Liver (tissue), 9 donors: ENCODE data around the gene RPL35. TPM values are rescaled to one million over a fixed set of nuclear protein-coding genes. Genes with fewer than 3 reads are reported as not detected.
A peak's percentile ranks its signal among the peaks of the same experiment; 100 is the strongest.

Experiments
- DNase-seq: peaks from one replicate; pipeline ENCODE4 v3.0.0-alpha.2; 2017; ENCODE audit warnings: low spot score
- H3K27ac ChIP-seq, 2 donors: one replicate each; pipeline ENCODE4 v1.7.0; 2013; ENCODE audit warnings: inconsistent platforms in 2 of 2, low read length in 2 of 2, control low read depth in 1 of 2, low read depth in 1 of 2, mild to moderate bottlenecking in 1 of 2
- H3K27me3 ChIP-seq, 4 donors: one replicate each; pipeline versions ENCODE4 v1.6.1 to v1.7.0; 2013; ENCODE audit warnings: low read length in 3 of 4, inconsistent platforms in 1 of 4, mild to moderate bottlenecking in 1 of 4, moderate library complexity in 1 of 4; ENCODE audit not compliant: control insufficient read depth in 4 of 4, insufficient read depth in 4 of 4
- H3K36me3 ChIP-seq, 4 donors: one replicate each; pipeline versions ENCODE4 v1.6.1 to v1.7.0; 2013; ENCODE audit warnings: low read length in 3 of 4, mild to moderate bottlenecking in 3 of 4, low read depth in 1 of 4, moderate library complexity in 1 of 4; ENCODE audit not compliant: control insufficient read depth in 4 of 4, insufficient read depth in 3 of 4
- H3K4me1 ChIP-seq, 4 donors: one replicate each; pipeline versions ENCODE4 v1.6.1 to v1.7.0; 2013; ENCODE audit warnings: low read length in 3 of 4, mild to moderate bottlenecking in 3 of 4, moderate library complexity in 1 of 4; ENCODE audit not compliant: control insufficient read depth in 4 of 4, insufficient read depth in 4 of 4
- H3K4me3 ChIP-seq, 3 donors: one replicate each; pipeline versions ENCODE4 v1.6.1 to v1.7.0; 2013; ENCODE audit warnings: low read length in 3 of 3, control low read depth in 1 of 3, low read depth in 1 of 3, mild to moderate bottlenecking in 1 of 3
- H3K9ac ChIP-seq, 2 donors: one replicate each; pipeline ENCODE4 v1.7.0; 2013; ENCODE audit warnings: low read length in 2 of 2, mild to moderate bottlenecking in 2 of 2, moderate library complexity in 2 of 2, control low read depth in 1 of 2, low read depth in 1 of 2
- H3K9me3 ChIP-seq, 4 donors: one replicate each; pipeline versions ENCODE4 v1.6.1 to v1.7.0; 2013; ENCODE audit warnings: low read length in 3 of 4; ENCODE audit not compliant: control insufficient read depth in 4 of 4
- EGR1 ChIP-seq, 2 donors: IDR thresholded peaks; 2 replicates each; pipeline ENCODE4 v1.6.1; 2016 to 2018; ENCODE audit warnings: antibody characterized with exemption in 2 of 2, low read depth in 2 of 2
- FOXA1 ChIP-seq: IDR thresholded peaks from 2 replicates; pipeline ENCODE4 v1.6.1; 2016; ENCODE audit warnings: antibody characterized with exemption
- FOXA2 ChIP-seq: IDR thresholded peaks from 2 replicates; pipeline ENCODE4 v1.6.1; 2016; ENCODE audit warnings: antibody characterized with exemption
- GABPA ChIP-seq, 2 donors: IDR thresholded peaks in 1 of 2; conservative IDR thresholded peaks in 1 of 2; 2 replicates each; pipeline ENCODE4 v1.6.1; 2016; ENCODE audit warnings: antibody characterized with exemption in 2 of 2, mild to moderate bottlenecking in 1 of 2, moderate library complexity in 1 of 2
- HNF4A ChIP-seq, 2 donors: conservative IDR thresholded peaks; 2 replicates each; pipeline ENCODE4 v1.6.1; 2016; ENCODE audit warnings: antibody characterized with exemption in 2 of 2, mild to moderate bottlenecking in 2 of 2
- HNF4G ChIP-seq: IDR thresholded peaks from 2 replicates; pipeline ENCODE4 v1.6.1; 2016; ENCODE audit warnings: antibody characterized with exemption
- JUND ChIP-seq, 2 donors: IDR thresholded peaks; 2 replicates each; pipeline ENCODE4 v1.6.1; 2016; ENCODE audit warnings: antibody characterized with exemption in 2 of 2
- NR2F2 ChIP-seq: IDR thresholded peaks from 2 replicates; pipeline ENCODE4 v1.6.1; 2016; ENCODE audit warnings: antibody characterized with exemption
- RAD21 ChIP-seq, 2 donors: IDR thresholded peaks; 2 replicates each; pipeline ENCODE4 v1.6.1; 2016; ENCODE audit warnings: antibody characterized with exemption in 2 of 2, mild to moderate bottlenecking in 2 of 2
- SP1 ChIP-seq: IDR thresholded peaks from 2 replicates; pipeline ENCODE4 v1.6.1; 2018; ENCODE audit warnings: antibody characterized with exemption, mild to moderate bottlenecking
- TAF1 ChIP-seq: conservative IDR thresholded peaks from 2 replicates; pipeline ENCODE4 v1.6.1; 2016; ENCODE audit warnings: antibody characterized with exemption, mild to moderate bottlenecking
- YY1 ChIP-seq: IDR thresholded peaks from 2 replicates; pipeline ENCODE4 v1.6.1; 2016; ENCODE audit warnings: antibody characterized with exemption, mild to moderate bottlenecking
- WGBS: extraction: QIAGEN DNeasy Blood & Tissue Kit; methylation state at CpG from one replicate; pipeline ENCODE4 v1.1.7; 2013; 5-methylcytosine and 5-hydroxymethylcytosine counted together
- polyA plus RNA-seq, 2 donors: library from polyadenylated mRNA; stranded (reverse) in 1 of 2; unstranded in 1 of 2; fragments of 200-250 nt in 1 of 2; fragments of >200 nt in 1 of 2; fragmentation: Nextera tagmentation in 1 of 2; extraction: Ambion mirVana in 1 of 2; gene quantifications; one replicate each; pipeline versions ENCODE4 v1.2.1 to v1.2.3, GENCODE V29; 2013 to 2015
- total RNA-seq, 2 donors: library from RNA; depleted of rRNA; stranded (reverse); fragments of >200 nt; gene quantifications; one replicate each; pipeline ENCODE4 v1.2.3, GENCODE V29; 2014
- TF ChIP-seq, protein P1 (sequence below): IDR thresholded peaks from 2 replicates; pipeline ENCODE4 v1.6.1; 2016; ENCODE audit warnings: antibody characterized with exemption, mild to moderate bottlenecking
- TF ChIP-seq, protein P2 (sequence below): IDR thresholded peaks from 2 replicates; pipeline ENCODE4 v1.6.1; 2016; ENCODE audit warnings: antibody characterized with exemption
- TF ChIP-seq, protein P3 (sequence below): IDR thresholded peaks from 2 replicates; pipeline ENCODE4 v1.6.1; 2016; ENCODE audit warnings: antibody characterized with exemption
- TF ChIP-seq, protein P4 (sequence below): fragments of 150-350 bp; IDR thresholded peaks from 2 replicates; pipeline ENCODE4 v1.5.1; 2017; ENCODE audit warnings: improper control_type of control experiment, low read depth, low read length; ENCODE audit not compliant: missing input control
- donor health status: healthy.
- donor health status: healthy.
- donor health status: healthy.
- donor health status: healthy.
- donor health status: healthy.

Gene RPL35
- total RNA-seq, result 100 to 1,000 TPM; 623 to 747 TPM
- polyA plus RNA-seq, result 1,000 to 10,000 TPM in 1 of 2 donors, 100 to 1,000 TPM in 1; 659 to 1,101 TPM

DNA sequence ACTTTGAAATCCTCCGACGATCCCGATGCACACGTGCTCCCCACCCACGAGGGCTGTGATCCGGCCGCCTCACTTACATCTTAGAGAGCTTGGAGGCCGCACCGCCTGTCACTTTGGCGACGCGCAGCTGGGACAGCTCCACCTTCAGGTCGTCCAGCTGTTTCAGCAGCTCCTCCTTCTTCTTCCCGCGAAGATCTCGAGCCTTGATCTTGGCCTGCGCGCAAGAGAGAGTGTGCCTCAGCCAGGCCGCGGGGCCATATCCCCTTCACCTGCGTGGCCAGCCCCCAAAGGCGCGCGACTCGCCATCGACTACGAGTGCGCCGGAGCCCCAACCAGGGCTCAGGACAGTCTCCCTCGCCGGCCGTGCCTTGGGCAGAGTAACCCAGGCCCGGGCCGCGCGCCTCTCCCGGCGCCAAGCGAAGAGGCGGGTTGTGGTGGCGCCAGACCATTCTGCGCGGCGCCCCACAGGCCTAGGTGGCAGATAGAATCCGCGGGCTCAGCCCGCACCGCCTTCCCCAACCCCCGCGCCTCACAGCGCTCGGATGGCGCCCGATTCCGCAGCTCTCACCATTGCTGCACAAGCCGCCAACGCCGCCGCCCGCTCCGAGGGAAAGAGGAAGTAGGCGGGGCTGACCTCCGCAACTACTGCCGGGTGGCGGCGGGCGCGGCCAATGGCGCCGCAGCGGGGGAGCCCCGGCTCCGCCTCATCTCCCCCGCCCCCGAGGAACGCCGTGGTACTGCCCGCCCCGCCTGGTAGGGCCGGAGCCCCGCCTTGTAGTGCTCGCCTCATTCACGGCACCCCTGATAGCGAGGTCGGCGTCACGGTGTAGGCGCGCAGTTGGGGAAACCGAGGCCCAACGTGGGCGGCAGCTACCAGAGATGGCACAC lies at the start of gene RPL35, which contains the start of gene ARPC5L:
Gene RPL35, minus strand, starts transcription at position 616 of the 888 bp plus-strand sequence. Its CDS starts 45 bp downstream, at position 571.
Gene ARPC5L, plus strand, starts transcription at position 789 of the 888 bp plus-strand sequence. CDS start 7,161 bp downstream, outside the sequence.
- H3K27me3 ChIP-seq, result no peaks in the 10 kb centered on the region
- WGBS, result under 1% methylated on average over 92 of the region's 92 CpGs
- peak; percentile 92 for DNase-seq

DNA sequence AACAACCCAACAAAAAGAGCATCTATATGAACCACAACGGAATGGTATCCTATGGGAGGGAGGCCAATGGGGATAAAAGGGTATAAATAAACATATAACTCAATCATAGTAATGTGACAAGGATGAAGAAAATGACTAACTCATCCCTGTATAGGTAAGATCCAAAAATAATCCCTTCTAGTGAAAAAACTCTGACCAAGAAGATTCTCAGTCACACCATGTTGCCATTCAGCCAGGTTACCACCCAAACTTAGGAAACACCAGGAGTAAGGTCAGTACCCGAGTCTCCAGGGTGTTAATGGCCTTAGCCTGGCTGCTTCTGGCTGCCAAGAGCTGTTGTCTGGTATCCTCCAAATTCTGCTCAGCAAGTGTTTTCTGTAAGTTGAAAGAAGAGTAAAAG lies 46.3 kb upstream of the RPL35 start:
- Histone ChIP-seq H3K9ac (no peak overlapping the region), H3K4me3 (no peak overlapping the region), H3K4me1 (no peaks in the 10 kb centered on the region), H3K27me3 (no peaks in the 10 kb centered on the region), H3K36me3 (peaks cover 8 to 39% (median 32%) of the 10 kb centered on the region in 4 donors), H3K27ac (no peak overlapping the region), H3K9me3 (no peaks in the 10 kb centered on the region)
- DNase-seq, result no peak
- WGBS, result 94% methylated on average over 2 of the region's 2 CpGs
- TF ChIP-seq FOXA1 (no peak), RAD21 (IDR thresholded peaks at IDR 0.05) (no peak), FOXA2 (no peak), GABPA (IDR thresholded peaks at IDR 0.05 in 1 of 2, conservative IDR thresholded peaks at IDR 0.05 in 1 of 2) (no peak), TAF1 (no peak), SP1 (no peak), HNF4G (no peak), JUND (IDR thresholded peaks at IDR 0.05) (no peak), NR2F2 (no peak), YY1 (no peak), EGR1 (IDR thresholded peaks at IDR 0.05; ENCODE audit: low read depth in 2 of 2) (no peak), HNF4A (conservative IDR thresholded peaks at IDR 0.05) (no peak)
- TF ChIP-seq, protein P1, sequence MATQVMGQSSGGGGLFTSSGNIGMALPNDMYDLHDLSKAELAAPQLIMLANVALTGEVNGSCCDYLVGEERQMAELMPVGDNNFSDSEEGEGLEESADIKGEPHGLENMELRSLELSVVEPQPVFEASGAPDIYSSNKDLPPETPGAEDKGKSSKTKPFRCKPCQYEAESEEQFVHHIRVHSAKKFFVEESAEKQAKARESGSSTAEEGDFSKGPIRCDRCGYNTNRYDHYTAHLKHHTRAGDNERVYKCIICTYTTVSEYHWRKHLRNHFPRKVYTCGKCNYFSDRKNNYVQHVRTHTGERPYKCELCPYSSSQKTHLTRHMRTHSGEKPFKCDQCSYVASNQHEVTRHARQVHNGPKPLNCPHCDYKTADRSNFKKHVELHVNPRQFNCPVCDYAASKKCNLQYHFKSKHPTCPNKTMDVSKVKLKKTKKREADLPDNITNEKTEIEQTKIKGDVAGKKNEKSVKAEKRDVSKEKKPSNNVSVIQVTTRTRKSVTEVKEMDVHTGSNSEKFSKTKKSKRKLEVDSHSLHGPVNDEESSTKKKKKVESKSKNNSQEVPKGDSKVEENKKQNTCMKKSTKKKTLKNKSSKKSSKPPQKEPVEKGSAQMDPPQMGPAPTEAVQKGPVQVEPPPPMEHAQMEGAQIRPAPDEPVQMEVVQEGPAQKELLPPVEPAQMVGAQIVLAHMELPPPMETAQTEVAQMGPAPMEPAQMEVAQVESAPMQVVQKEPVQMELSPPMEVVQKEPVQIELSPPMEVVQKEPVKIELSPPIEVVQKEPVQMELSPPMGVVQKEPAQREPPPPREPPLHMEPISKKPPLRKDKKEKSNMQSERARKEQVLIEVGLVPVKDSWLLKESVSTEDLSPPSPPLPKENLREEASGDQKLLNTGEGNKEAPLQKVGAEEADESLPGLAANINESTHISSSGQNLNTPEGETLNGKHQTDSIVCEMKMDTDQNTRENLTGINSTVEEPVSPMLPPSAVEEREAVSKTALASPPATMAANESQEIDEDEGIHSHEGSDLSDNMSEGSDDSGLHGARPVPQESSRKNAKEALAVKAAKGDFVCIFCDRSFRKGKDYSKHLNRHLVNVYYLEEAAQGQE, result no peak
- TF ChIP-seq, protein P2, sequence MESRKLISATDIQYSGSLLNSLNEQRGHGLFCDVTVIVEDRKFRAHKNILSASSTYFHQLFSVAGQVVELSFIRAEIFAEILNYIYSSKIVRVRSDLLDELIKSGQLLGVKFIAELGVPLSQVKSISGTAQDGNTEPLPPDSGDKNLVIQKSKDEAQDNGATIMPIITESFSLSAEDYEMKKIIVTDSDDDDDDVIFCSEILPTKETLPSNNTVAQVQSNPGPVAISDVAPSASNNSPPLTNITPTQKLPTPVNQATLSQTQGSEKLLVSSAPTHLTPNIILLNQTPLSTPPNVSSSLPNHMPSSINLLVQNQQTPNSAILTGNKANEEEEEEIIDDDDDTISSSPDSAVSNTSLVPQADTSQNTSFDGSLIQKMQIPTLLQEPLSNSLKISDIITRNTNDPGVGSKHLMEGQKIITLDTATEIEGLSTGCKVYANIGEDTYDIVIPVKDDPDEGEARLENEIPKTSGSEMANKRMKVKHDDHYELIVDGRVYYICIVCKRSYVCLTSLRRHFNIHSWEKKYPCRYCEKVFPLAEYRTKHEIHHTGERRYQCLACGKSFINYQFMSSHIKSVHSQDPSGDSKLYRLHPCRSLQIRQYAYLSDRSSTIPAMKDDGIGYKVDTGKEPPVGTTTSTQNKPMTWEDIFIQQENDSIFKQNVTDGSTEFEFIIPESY, result no peak
- TF ChIP-seq, protein P3, sequence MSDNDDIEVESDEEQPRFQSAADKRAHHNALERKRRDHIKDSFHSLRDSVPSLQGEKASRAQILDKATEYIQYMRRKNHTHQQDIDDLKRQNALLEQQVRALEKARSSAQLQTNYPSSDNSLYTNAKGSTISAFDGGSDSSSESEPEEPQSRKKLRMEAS, result no peak
- TF ChIP-seq, protein P4, sequence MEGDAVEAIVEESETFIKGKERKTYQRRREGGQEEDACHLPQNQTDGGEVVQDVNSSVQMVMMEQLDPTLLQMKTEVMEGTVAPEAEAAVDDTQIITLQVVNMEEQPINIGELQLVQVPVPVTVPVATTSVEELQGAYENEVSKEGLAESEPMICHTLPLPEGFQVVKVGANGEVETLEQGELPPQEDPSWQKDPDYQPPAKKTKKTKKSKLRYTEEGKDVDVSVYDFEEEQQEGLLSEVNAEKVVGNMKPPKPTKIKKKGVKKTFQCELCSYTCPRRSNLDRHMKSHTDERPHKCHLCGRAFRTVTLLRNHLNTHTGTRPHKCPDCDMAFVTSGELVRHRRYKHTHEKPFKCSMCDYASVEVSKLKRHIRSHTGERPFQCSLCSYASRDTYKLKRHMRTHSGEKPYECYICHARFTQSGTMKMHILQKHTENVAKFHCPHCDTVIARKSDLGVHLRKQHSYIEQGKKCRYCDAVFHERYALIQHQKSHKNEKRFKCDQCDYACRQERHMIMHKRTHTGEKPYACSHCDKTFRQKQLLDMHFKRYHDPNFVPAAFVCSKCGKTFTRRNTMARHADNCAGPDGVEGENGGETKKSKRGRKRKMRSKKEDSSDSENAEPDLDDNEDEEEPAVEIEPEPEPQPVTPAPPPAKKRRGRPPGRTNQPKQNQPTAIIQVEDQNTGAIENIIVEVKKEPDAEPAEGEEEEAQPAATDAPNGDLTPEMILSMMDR, result no peak

More for the DNA sequence above, at the start of gene RPL35, which contains the start of gene ARPC5L:
- Histone ChIP-seq H3K27ac (peak within 1 kb of the TSS; percentile 91 to 96), H3K4me3 (peak within 1 kb of the TSS; percentile 87 to 98 (median 94)), H3K4me1 (peaks cover 0 to 21% (median 13%) of the 10 kb centered on the region in 4 donors), H3K9ac (peak within 1 kb of the TSS; percentile 87 to 92), H3K36me3 (peaks cover 15 to 39% (median 25%) of the 10 kb centered on the region in 4 donors), H3K9me3 (no peaks in the 10 kb centered on the region)
- TF ChIP-seq SP1 (peak; percentile 68), GABPA (IDR thresholded peaks at IDR 0.05 in 1 of 2, conservative IDR thresholded peaks at IDR 0.05 in 1 of 2) (peak; percentile 74 to 94), JUND (IDR thresholded peaks at IDR 0.05) (no peak), EGR1 (IDR thresholded peaks at IDR 0.05; ENCODE audit: low read depth in 2 of 2) (peak in 1 of 2 donors; percentile 32), FOXA2 (peak; percentile 1), TAF1 (peak; percentile 64)
- TF ChIP-seq, protein P2, result no peak
